ENCODE measurements around the gene TAX1BP1. TPM values are rescaled to one million over a fixed set of nuclear protein-coding genes. Genes with fewer than 3 reads are reported as not detected.

The TAX1BP1 gene
- 90.6 and 97.1 TPM in 2 replicates for total RNA-seq

DNA sequence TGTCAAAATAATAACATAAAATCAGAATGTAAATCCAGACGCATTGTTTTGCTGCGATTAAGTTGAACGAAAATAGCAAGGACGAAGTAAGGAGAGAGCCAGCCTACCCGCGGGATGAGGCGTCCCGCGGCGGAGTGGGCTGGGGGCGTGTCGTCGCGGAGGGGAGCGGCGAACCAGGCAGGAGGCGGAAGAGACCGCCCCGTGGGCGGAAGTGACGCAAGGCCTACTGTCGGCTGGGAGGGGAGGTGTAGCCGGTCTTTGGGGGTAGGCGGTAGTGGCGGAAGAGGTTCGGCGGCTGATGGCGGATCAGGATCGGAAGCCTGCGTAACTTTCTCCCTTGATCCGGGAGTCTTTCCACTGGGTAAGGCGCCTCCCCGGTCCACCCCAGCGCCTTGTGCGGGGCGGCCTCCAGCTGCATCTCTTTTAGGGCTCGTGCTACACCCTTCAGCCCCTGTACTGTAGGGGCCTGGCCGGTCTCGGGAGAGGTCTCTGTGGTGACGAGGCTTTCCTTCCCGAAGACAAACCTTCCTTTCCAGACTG, at the start of gene TAX1BP1:
Gene TAX1BP1, plus strand, starts transcription at position 254 of the 540 bp plus-strand sequence. CDS start 8,363 bp downstream, outside the sequence.
- Mint-ChIP-seq H3K9me3 (no peaks in the 10 kb centered on the region), H3K27ac (peak within 1 kb of the TSS; percentile 98), H3K4me3 (ENCODE audit: low read depth) (peak within 1 kb of the TSS; percentile 91), H3K4me1 (ENCODE audit: low read depth) (peaks cover 29% of the 10 kb centered on the region), H3K27me3 (ENCODE audit: low read depth) (peaks cover 6% of the 10 kb centered on the region), H3K36me3 (ENCODE audit: low read depth) (peaks cover 9% of the 10 kb centered on the region)
- intact Hi-C loops (cut with micrococcal nuclease) = loop anchor here (1.0 to 2.0 kb wide), 4 partner anchors 31 to 159 kb away; no protein-coding TSS in a partner anchor
- peak; percentile 92 for DNase-seq (ENCODE audit: low spot score)

DNA sequence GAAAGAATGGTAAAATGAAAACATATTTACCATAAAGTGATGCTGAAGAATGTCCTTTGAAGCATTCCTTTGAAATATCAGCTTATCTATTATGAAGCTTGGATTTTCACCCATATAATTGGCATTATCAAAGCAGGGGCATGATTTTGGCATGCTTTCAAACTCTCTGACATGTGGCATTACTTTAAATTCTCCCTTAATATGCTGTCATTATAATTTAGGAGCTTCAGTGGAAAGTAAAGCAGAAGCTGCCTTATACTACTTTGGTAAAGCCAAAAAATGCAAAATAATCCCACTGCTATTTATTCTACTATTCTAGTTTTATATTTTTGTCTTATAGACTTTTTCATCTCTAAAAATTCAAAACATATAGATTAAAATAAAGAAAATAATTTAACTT, 49.3 kb upstream of the TAX1BP1 start:
- H3K36me3 Mint-ChIP-seq (ENCODE audit: low read depth) = no peaks in the 10 kb centered on the region
- H3K4me1 Mint-ChIP-seq (ENCODE audit: low read depth) = no peaks in the 10 kb centered on the region
- no peak for DNase-seq (ENCODE audit: low spot score)
- no peak overlapping the region for H3K27ac Mint-ChIP-seq
- peaks cover 24% of the 10 kb centered on the region for H3K27me3 Mint-ChIP-seq (ENCODE audit: low read depth)
- H3K9me3 Mint-ChIP-seq = no peaks in the 10 kb centered on the region
- intact Hi-C loops (cut with micrococcal nuclease) = no loop called here
- no peak overlapping the region for H3K4me3 Mint-ChIP-seq (ENCODE audit: low read depth)

DNA sequence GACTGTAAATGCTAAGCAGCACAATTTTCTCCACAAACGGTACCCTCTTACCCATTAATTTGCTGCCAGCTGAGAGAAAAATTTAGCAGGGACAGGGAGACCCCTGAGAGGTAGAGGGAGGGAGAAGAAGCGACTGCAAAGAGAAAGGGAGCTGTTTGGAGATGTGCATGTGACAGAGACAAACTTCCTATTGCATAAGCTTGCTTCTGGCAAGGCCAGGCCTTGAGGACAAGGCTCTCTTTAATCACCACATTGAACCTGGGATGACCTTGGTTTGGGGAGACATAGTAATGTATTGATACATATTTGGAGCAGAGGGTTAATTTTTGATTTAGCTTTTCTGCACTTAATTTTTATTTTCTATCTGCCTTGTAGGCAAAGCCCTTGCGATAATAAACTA, 46.2 kb upstream of the TAX1BP1 start:
- peaks cover 4% of the 10 kb centered on the region for H3K4me1 Mint-ChIP-seq (ENCODE audit: low read depth)
- H3K27ac Mint-ChIP-seq = no peak overlapping the region
- H3K36me3 Mint-ChIP-seq (ENCODE audit: low read depth) = no peaks in the 10 kb centered on the region
- peaks cover 14% of the 10 kb centered on the region for H3K27me3 Mint-ChIP-seq (ENCODE audit: low read depth)
- intact Hi-C loops (cut with micrococcal nuclease) = no loop called here
- H3K9me3 Mint-ChIP-seq = no peaks in the 10 kb centered on the region
- no peak overlapping the region for H3K4me3 Mint-ChIP-seq (ENCODE audit: low read depth)
- no peak for DNase-seq (ENCODE audit: low spot score)

DNA sequence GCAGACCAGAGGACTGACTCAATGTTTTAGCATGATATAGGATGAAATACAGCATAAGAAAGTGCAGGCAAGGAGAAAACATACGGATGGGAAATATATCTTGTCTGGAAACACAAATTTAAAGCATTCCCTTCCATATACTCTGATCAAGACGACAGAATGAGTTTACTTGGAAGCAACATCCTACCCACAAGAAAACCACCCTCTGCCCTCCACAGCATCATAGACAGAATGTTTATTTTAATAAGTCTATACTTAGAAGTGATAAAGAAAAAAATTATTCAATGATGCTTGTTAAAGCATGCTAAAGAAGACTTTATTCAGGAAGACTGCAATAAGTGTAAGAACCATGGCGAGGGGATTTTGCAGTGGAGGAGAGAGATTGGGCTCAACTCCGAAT, 44.9 kb upstream of the TAX1BP1 start:
- H3K27ac Mint-ChIP-seq = no peak overlapping the region

DNA sequence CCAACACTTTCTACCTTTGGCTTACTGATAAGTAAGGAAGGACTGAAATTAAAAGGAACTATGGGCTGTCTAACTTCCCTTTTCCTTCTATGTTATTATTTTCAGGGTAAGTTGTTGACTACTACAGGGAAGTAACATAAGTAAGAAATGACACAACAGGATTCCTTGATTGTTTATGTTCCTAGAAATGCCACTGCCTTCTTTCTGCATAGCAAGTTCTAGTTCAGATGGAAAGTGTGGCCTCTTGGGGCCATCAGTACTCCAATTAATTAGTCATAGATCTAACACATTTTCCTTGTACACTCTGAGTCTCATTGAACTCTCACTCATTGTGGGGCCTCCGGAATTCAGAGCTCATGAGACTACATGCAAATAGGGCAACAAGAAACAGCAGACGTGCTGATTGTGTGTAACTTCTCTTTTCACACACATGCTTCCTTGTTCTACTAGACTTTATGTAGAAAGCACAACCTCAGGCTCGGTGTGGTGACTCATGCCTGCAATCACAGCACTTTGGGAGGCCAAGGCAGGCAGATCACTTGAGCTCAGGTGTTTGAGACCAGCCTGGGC, 42.0 kb upstream of the TAX1BP1 start:
- no peaks in the 10 kb centered on the region for H3K9me3 Mint-ChIP-seq
- H3K36me3 Mint-ChIP-seq (ENCODE audit: low read depth) = no peaks in the 10 kb centered on the region
- H3K27ac Mint-ChIP-seq = no peak overlapping the region
- peaks cover 8% of the 10 kb centered on the region for H3K27me3 Mint-ChIP-seq (ENCODE audit: low read depth)
- peaks cover 4% of the 10 kb centered on the region for H3K4me1 Mint-ChIP-seq (ENCODE audit: low read depth)
- no peak overlapping the region for H3K4me3 Mint-ChIP-seq (ENCODE audit: low read depth)
- intact Hi-C loops (cut with micrococcal nuclease) = no loop called here
- DNase-seq (ENCODE audit: low spot score) = no peak

More for the DNA sequence above, 44.9 kb upstream of the TAX1BP1 start:
- Mint-ChIP-seq H3K9me3 (no peaks in the 10 kb centered on the region), H3K36me3 (ENCODE audit: low read depth) (no peaks in the 10 kb centered on the region), H3K4me1 (ENCODE audit: low read depth) (peaks cover 4% of the 10 kb centered on the region), H3K27me3 (ENCODE audit: low read depth) (peaks cover 7% of the 10 kb centered on the region), H3K4me3 (ENCODE audit: low read depth) (no peak overlapping the region)
- intact Hi-C loops (cut with micrococcal nuclease) = no loop called here
- no peak for DNase-seq (ENCODE audit: low spot score)

DNA sequence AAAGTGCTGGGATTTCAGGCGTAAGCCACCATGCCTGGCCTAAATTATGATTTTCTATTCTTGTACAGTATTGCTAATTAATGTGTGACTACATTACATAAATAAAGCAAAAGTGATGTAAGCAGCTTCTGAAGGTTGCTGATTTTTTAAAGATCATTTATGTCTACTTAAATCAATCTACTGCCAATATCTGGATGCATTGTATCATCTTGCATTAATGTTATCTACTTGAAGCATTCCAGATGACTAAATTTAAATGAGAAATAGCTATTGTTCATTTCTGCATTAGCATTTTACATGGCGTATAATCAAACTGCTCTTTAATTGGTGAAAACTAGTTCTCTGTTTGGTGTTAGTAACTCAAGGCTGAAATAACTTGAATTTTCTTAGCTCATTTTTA, 40.2 kb upstream of the TAX1BP1 start:
- intact Hi-C loops (cut with micrococcal nuclease) = no loop called here

DNA sequence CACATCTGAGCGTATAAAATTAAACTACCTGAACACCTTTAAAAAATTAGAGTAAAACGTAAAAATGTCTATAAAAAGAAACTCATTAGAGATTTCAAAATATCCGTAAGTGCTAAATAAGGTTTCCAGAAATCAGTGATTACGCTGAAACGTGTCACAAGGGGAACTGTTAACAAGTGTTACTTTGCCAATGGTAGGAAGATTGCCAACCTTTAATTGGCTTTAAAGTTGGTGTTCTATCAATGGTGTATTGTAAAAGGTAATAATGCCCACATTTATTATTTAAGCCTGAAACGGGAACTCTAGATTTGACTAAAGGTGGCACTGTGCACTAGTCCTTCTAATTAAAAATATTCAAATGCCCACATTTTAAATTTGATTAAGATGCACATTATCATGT, 39.5 kb upstream of the TAX1BP1 start:
- H3K36me3 Mint-ChIP-seq (ENCODE audit: low read depth) = no peaks in the 10 kb centered on the region
- DNase-seq (ENCODE audit: low spot score) = no peak
- peaks cover 9% of the 10 kb centered on the region for H3K27me3 Mint-ChIP-seq (ENCODE audit: low read depth)
- H3K27ac Mint-ChIP-seq = no peak overlapping the region
- H3K4me1 Mint-ChIP-seq (ENCODE audit: low read depth) = peaks cover 10% of the 10 kb centered on the region
- no peak overlapping the region for H3K4me3 Mint-ChIP-seq (ENCODE audit: low read depth)
- H3K9me3 Mint-ChIP-seq = no peaks in the 10 kb centered on the region
- intact Hi-C loops (cut with micrococcal nuclease) = no loop called here

More for the DNA sequence above, 40.2 kb upstream of the TAX1BP1 start:
- Mint-ChIP-seq H3K9me3 (no peaks in the 10 kb centered on the region), H3K27ac (no peak overlapping the region), H3K4me3 (ENCODE audit: low read depth) (no peak overlapping the region), H3K36me3 (ENCODE audit: low read depth) (no peaks in the 10 kb centered on the region), H3K4me1 (ENCODE audit: low read depth) (peaks cover 4% of the 10 kb centered on the region), H3K27me3 (ENCODE audit: low read depth) (peaks cover 9% of the 10 kb centered on the region)
- no peak for DNase-seq (ENCODE audit: low spot score)

DNA sequence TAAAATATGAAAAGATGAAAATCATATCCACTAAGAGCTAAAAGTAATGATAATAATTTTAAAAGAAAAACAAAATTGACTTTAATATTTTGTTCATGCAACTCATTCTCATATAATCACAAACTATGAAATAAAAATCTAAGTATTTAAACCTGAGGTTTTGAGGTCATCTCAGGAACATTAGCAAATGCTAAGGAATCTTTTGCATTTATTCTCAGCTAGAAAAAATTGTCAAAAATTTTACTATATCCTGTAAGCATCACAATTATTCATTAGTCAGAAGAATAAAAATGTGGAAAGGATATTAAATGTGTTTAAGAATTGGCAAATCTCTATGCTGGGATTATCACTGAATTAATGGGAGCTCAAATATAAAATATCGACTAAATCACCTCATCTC, 36.8 kb upstream of the TAX1BP1 start:
- intact Hi-C loops (cut with micrococcal nuclease) = no loop called here
- peaks cover 5% of the 10 kb centered on the region for H3K4me1 Mint-ChIP-seq (ENCODE audit: low read depth)
- no peak for DNase-seq (ENCODE audit: low spot score)

DNA sequence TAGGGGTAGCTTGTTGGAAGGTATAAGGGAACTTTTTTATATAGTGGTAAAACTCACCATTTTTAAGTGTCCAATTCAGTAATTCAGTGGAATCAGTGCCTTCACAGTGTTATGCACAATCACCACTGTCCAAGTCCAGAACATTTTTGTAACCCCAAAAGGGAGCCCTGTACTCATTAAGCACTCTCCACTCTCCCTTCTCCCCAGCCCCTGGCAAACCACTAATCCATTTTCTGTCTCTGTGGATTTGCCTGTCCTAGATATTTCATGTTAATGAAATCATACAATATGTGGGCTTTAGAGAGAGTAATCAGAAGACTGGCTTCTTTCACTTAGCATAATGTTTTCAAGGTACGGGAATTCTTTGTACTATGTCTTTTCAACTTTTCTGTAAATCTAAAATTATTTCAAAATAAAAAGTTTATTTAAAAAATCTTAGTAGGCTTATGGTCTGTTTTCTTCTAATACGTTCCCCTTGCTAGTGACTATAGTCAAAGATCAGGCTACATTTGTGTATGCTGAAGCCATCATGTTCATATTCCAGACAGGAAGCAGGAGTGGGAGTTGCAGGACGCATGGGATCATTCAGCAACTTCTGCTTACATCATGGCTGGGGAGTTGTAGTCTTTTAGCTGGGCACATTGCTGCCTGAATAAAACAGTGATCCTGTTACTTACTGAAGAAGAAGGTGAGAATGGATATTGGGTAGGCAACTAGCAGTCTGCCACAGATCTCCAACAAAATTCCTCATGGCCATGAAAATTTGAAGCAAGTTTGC, 35.4 kb upstream of the TAX1BP1 start:
- H3K36me3 Mint-ChIP-seq (ENCODE audit: low read depth) = no peaks in the 10 kb centered on the region
- H3K4me1 Mint-ChIP-seq (ENCODE audit: low read depth) = peaks cover 14% of the 10 kb centered on the region
- H3K27ac Mint-ChIP-seq = no peak overlapping the region
- H3K9me3 Mint-ChIP-seq = no peaks in the 10 kb centered on the region
- intact Hi-C loops (cut with micrococcal nuclease) = no loop called here
- no peak overlapping the region for H3K4me3 Mint-ChIP-seq (ENCODE audit: low read depth)
- no peak for DNase-seq (ENCODE audit: low spot score)
- peaks cover 8% of the 10 kb centered on the region for H3K27me3 Mint-ChIP-seq (ENCODE audit: low read depth)

More for the DNA sequence above, 36.8 kb upstream of the TAX1BP1 start:
- Mint-ChIP-seq H3K9me3 (no peaks in the 10 kb centered on the region), H3K27me3 (ENCODE audit: low read depth) (peaks cover 8% of the 10 kb centered on the region), H3K27ac (no peak overlapping the region), H3K4me3 (ENCODE audit: low read depth) (no peak overlapping the region), H3K36me3 (ENCODE audit: low read depth) (no peaks in the 10 kb centered on the region)

DNA sequence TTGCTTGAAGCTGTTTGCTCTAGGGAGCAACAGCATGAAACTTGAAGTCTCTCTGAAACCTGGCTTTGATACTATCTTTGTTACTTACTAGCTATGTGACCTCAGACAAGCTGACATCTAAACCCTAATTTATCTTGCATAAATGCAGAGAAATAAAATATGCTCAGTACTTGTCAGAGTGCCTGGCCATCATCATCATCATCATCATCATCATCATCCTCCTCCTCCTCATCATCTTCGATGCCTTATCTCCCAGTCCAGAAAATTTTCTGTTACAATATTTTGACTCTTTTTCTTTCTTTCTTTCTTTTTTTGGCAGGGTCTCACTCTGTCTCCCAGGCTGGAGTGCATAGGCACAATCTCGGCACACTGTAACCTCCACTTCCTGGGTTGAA, 34.8 kb upstream of the TAX1BP1 start:
- Mint-ChIP-seq H3K4me3 (ENCODE audit: low read depth) (no peak overlapping the region), H3K27ac (no peak overlapping the region), H3K27me3 (ENCODE audit: low read depth) (peaks cover 8% of the 10 kb centered on the region), H3K36me3 (ENCODE audit: low read depth) (no peaks in the 10 kb centered on the region), H3K4me1 (ENCODE audit: low read depth) (peaks cover 20% of the 10 kb centered on the region), H3K9me3 (no peaks in the 10 kb centered on the region)
- DNase-seq (ENCODE audit: low spot score) = no peak
- intact Hi-C loops (cut with micrococcal nuclease) = no loop called here

DNA sequence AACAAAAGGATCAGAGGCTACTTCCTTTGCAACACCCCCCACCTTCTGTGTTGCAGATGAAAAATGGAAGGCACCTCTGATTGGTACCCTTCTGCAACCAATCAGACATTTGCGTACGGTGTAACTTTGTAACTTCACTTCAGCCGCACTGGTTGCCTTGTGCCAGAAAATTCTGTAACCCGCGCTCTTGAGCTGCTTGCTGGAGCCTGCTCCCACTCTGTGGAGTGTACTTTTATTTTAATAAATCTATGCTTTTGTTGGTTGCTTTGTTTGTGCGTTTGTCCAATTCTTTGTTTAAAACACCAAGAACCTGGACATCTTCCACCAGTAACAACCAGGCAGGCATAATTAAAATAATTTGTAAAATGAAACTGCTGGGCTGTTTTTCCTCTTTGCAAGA, 31.5 kb upstream of the TAX1BP1 start:
- Mint-ChIP-seq H3K4me3 (ENCODE audit: low read depth) (no peak overlapping the region), H3K27ac (no peak overlapping the region), H3K36me3 (ENCODE audit: low read depth) (no peaks in the 10 kb centered on the region), H3K4me1 (ENCODE audit: low read depth) (peaks cover 24% of the 10 kb centered on the region), H3K9me3 (peaks cover 4% of the 10 kb centered on the region), H3K27me3 (ENCODE audit: low read depth) (peaks cover 4% of the 10 kb centered on the region)
- DNase-seq (ENCODE audit: low spot score) = no peak
- intact Hi-C loops (cut with micrococcal nuclease) = no loop called here

DNA sequence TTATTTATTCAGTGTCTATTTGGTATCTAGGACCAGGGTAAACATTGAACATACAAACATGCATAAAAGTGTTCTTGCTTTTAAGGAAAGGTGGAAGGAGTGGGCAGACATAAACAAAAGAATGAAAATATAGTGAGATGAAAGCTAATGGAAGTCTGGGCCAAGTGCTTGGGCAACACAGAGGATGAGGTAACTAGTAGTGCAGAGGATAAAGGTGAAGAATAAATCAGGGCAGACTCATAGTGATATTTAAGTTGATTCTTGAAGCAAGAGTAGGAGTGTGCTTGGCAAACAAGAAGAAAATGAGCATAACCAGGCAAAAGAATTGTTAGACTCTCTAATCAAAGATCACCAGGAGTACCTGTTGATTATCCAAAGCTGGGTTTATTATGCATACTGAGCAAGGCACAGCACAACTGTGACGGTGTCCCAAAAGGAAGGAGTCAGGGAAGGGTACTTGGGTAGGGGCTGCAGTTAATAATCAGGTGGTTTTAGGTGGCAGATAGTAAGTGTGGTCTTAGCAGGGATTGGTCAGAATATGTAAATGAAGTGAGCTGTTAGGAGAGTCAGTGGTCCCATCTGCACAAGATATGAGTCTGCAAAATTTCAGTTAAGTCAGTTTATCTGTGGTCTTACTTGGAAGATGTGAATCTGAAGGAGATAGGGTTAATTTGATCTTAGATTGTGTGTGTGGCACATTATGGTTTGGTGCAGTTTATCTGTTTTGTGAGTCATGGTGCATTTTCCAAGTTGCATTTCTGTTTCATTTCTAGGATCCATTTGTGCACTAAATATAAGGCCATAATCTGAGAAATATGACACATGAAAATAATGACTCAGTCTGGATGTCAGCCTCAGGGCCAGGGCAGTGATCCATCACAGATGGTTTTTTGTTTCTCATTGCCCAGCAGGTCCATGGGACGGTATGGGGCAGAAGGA, 30.6 kb upstream of the TAX1BP1 start:
- Mint-ChIP-seq H3K4me3 (ENCODE audit: low read depth) (no peak overlapping the region), H3K27ac (peak overlapping the region; percentile 55), H3K27me3 (ENCODE audit: low read depth) (peaks cover 11% of the 10 kb centered on the region), H3K9me3 (peaks cover 4% of the 10 kb centered on the region), H3K36me3 (ENCODE audit: low read depth) (no peaks in the 10 kb centered on the region), H3K4me1 (ENCODE audit: low read depth) (peaks cover 24% of the 10 kb centered on the region)
- no peak for DNase-seq (ENCODE audit: low spot score)
- intact Hi-C loops (cut with micrococcal nuclease) = loop anchor here (1.0 kb wide), 1 partner anchor 31 kb away; the partner anchor contains the start of gene TAX1BP1

All from activated T-helper 2 cell treated with anti-CD3 and anti-CD28 coated beads, Interferon-gamma antibody, Interleukin-2, Interleukin-4, amounts not matched to agents 10 μg/mL and 5 μg/mL and 100 μg/mL, durations not matched to agents 14 hours and 24 hours and 36 hours (primary cell).